HG03521 (cell line): ENCODE measurements around the gene WDR35.
"Not testable (repeated sequence)": the region's sequence is repeated elsewhere in the genome, so short reads cannot be mapped to it uniquely, and the experiment has no call there.

Source experiments
- ATAC-seq: cut with Tn5 transposase; IDR thresholded peaks from one replicate; pipeline ENCODE4 v1.9.1; 2021; ENCODE audit warnings: mild to moderate bottlenecking, moderate library complexity; ENCODE audit not compliant: unreplicated experiment

The WDR35 gene

DNA sequence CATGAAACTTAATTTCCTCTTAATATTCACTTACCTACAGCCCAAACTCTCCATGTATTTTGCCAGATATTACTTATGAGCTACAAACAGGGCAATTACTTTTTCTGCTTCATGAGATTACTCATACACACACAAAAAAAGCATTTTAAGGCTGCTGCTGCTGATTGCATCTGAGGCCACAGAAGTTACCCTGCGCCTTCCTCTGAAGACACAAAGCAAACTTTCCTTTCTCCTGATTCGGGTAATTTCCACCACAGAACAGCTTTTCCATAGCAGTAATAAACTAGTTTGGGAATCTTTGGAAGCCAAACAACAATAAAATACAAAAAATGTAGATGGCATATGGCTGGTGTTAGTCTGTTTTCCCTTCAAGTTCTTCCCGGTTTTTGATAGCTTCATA lies 94.4 kb downstream of the WDR35 start:
- ATAC-seq: no peak

DNA sequence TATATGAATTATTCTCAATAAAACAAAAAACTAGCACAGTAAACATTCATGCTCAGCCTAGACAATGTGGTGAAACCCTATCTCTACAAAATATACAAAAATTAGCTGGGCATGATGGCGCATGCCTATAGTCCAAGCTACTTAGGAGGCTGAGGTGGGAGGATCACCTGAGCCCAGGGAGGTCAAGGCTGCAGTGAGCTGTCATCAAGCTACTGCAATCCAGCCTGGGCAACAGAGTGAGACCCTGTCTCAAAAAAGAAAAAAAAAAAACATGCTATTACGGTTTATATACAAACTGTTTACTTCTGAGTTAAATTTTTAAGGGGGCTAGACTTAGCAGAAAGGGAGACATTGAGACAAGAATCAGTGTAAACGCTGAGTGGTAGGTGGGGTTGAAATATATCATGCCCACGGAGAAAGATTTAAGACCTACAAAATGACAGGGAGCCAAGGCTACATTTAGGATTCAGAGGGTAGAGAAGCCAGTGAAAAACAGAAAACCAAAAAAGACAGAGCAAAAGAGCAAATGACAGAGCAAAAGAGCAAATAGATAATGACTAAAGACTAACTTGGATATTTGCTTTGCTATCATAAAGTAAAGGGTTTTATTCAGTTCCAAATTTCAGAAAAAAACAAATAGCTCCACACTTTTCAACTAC lies 95.6 kb downstream of the WDR35 start:
- ATAC-seq: peak; percentile 7

DNA sequence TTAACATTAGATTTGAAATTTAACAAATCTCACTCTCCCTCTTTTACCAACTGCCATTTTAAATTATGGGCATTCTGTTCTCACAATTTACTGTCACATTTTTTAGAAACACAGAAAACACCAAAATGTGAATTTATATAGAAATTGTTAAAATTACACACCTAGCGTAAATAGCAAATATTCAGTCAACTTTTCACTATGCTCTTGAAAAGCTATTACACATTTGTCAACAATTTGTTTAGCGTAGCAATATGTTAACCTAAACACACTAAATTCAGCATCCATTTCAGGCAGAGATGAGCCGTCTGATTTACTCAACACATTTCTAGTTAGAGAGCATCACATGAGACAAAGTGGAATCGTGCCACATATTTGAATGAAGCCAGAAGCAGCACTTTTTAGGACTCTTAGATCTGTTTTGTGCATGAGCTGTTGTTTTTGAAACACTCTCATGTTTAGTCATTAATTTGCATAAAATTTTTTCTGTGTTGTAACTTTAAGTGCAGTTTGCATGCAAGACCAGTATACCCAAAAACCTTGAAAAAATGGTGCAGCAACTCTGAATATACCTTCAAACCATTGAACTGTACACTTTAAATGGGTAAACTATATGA lies 96.3 kb downstream of the WDR35 start:
- ATAC-seq: peak; percentile 79

DNA sequence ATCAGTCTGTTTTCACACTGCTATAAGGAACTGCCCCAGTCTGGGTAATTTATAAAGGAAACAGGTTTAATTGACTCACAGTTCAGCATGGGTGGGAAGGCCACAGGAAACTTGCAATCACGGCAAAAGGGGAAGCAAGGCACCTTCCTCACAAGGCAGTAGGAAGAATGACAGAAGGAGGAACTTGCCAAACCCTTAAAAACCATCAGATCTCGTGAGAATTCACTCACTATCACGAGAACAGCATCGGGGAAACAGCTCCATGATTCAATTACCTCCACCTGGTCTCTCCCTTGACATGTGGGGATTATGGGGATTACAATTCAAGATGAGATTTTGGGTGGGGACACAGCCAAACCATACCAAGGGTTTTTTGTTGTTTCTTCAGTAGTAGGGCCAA lies 97.9 kb downstream of the WDR35 start:
- ATAC-seq: not testable (repeated sequence)

DNA sequence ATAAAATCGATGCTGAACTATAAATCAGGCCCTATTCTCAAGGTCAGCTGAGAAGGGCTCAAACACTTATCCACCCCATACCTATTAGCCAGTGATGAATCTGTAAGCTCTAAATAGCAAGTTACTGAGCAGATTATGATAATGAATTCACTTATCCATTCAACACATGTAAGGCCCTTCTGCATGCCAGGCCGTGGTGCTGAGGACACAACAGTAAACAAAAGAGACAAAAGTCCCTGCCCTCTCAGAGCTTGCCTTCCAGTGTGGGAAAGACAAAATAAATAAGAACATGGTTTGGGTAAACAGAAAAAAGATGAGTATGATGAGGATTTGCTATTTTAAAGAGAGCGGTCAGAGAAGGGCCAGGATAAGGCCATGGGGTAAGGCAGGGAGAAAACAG lies 99.8 kb downstream of the WDR35 start:
- no peak for ATAC-seq

DNA sequence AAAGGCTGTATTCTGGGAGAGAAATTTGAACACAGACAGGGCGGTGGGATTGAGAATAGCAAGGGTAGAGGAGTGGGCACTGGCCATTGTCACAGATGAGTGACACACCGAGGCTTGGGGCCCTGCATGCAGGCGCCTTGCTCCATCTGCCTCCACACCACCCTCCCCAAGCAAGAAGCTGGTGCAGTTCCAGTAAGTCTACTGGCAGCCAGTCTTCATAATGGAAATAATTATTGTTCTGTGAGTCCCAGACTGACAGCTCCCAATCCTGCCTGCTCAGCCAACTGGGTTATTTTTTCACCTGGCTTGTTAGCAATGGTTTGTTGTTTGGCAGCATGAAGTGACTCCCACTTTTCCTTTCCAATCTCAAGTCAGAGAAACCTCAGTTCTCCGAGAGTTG lies 101.1 kb downstream of the WDR35 start:
- no peak for ATAC-seq

DNA sequence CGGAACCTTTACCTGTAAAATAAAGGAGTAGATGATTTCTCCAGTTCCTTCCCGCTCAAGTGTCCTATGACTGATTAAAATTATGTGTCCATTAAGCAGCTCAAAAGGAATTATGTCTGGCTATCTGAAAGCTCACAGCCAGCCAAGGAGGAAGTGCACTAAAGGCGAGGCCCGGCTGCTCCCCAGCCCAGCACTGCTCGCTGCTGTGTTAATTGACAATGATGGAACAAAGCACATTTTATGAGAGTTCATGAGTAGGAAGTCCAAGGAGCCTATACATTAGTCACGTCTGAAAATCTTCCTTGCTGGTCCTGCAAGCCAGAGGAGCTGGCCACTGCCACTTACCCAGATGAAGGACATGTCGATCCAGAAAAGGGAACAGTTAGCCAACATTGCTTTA lies 102.4 kb downstream of the WDR35 start:
- ATAC-seq: no peak

DNA sequence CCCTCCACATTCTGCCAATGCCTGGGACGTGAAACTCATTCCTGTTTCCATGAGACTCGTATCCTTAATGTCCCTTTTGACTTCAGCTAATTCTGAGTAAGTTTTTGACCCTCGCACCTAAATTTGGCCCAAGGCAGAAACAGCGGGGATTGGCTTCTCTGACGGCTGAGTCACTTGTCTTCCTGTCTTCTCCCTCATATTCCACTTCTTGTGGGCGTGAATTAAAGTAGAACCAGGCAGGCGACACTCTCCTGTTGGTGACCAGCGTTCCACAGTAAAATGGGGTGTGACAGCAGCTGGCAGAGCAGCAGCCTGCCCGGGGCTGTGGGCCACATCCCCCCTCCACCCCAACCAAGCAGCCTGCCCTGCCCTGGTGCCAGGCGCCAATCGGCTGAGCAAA lies 103.6 kb downstream of the WDR35 start:
- ATAC-seq: no peak

DNA sequence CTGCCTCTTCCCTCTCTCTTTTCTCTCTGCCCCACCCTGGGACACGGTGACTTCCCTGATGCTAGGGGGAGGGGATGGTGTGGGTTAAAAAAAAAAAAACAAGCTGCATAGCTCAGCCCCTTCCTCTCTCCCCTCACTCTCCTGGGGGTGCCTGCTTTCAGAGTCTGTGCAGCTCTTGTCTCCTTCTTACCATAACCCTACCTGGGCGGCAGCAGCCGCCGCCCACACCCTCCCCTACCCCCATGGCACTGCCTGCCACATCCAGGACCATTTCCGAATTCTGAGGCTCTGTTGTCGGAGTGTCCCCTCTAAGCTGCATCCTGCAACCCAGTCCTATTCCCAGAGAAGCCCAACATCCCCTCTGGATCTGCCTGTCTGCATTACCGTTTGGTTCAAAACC lies 104.1 kb downstream of the WDR35 start:
- ATAC-seq: no peak

DNA sequence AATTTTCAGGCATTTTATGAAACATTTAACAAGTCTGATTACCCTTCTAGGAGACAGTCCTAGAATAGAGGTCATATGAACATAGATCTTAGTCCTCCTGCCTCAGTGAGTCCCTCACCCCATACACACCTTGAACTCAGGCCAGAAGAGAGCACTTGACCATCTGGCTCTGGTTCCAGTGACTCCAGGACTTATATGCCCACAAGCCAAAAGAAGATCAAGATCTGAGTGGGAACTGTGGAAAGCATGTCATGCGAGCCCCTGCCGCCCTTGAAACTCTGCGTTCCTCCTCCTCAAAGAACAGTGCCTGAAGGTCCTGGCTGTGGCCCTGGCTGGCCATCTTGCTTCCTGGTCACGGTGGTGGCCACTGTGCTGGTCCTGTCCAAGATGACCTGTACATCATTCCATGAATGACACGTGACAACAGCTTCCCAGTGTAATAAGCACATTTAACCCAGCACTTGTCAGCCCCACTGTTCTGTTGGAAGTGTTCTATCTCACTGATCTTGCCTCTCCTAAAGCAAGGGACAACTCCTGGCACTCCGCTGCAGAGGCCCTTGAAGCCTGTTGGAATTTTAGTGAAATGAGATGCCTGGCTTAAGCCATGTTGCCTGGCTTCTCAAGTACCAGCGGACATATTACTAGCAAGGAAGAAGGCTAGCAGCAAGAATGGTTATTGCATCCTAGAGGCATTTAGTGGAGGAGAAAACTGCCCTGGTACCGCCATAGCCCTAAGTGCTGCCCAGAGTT lies 105.8 kb downstream of the WDR35 start:
- no peak for ATAC-seq

DNA sequence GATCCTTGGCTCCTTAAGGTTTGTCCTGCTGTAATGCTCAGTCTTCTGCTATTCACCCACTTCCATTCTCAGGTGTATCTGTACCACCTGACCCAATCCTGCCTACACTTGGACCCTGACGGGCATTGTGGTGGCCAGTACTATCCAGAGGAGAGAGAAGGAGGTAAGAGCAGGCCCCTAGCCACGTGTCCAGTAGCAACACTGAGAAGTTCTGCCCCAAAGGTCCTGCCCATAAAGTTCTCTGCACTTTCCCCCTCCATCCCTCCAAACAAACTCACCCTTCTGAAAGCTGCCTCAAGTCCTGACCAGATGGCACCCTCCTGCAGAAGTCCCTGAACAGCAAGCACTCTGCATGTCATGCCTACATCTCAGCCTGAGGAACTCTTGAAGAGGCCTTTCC lies 106.4 kb downstream of the WDR35 start:
- no peak for ATAC-seq

DNA sequence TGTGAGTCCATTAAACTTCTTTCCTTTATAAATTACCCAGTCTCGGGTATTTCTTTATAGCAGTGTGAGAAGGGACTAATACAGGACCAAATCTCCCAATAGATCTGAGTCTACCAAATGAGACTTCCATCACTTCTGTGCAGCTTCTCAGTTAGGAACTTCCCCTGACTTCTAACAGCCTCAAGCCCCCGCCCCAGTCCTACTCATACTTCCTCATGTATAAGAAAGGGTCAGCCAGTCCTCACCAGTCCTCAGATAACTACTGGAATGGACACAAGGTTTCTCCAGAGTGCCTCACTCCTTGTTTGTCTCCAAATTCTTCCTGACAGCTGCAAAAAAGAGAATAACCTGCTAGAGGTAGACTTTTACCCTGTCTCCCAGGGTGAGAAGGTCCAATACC lies 107.6 kb downstream of the WDR35 start:
- ATAC-seq: no peak

DNA sequence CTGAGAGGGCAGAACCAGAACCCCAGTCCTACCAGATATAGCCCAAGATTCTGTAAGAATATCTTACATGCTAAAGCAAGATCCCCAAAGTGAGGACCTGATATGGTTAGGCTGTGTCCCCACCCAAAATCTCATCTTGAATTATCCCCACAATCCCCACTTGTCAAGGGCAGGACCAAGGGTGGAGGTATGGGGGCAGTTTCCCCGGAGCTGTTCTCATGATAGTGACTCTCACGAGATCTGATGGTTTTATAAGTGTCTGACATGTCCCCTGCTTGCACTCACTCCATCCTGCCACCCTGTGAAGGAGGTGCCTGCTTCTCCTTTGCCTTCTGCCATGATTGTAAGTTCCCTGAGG lies 108.0 kb downstream of the WDR35 start:
- no peak for ATAC-seq

DNA sequence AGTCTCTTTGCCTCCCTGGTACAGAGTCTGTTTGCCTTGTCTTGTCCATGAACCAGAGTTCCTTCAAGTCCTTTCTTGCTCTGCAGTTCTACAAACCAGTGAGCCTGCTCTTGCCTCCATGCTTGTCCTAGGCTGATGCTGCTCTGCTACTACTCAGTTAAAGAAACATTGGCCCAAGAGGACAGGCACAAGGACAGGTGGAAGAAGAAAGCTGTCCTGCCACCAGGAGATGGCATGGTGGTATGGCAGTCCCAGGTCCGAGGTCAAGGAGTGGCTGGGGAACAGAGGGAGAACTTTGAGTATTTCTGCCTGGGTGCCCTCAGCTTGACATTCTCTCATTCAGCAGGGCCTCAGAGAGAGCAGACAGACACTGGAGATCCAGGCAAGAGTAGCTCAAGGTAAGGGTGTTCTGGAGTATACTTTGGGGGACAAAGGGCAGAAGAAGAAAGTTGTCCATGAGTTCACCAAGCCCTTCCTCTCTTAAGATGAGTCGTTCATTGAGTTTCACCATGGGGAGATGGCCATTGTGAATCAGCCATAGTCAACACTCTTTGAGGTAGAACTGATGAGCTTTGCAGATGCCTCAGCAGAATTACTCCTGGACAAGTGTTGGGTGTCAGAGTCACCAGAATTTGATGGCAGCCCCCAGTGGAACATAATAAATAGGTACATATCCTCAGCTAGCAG lies 108.5 kb downstream of the WDR35 start:
- no peak for ATAC-seq

DNA sequence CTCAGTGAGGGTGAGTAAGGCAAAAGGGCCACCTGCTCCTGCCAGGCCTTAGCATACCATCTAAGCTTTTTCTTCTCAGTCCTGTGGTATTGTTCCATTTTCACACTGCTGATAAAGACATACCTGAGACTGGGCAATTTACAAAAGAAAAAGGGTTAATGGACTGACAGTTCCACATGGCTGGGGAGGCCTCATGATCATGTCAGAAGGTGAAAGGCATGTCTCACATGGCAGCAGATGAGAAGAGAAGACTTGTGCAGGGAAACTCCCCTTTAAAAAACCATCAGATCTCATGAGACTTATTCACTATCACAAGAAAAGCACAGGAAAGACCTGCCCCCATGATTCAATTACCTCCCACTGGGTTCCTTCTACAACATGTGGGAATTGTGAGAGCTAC lies 109.7 kb downstream of the WDR35 start:
- ATAC-seq: not testable (repeated sequence)

DNA sequence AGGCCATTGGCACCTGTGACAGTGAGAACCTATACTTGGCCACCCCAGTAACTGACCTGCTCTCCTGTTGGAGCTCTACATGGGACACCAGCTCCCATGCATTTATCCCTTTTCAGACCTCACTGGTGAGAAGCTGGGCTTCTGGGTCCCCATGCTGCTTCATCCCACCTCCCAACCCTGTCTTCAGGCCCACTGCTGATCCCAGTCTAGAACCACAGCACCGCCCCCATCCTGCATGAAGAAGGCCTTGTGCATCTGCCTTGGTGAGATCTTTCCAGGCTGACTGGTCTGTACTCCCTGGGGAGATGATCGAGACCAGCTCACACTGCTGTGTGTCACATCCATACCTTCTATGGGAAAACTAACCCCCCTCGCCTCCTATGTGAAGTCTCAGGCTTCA lies 110.8 kb downstream of the WDR35 start:
- no peak for ATAC-seq

DNA sequence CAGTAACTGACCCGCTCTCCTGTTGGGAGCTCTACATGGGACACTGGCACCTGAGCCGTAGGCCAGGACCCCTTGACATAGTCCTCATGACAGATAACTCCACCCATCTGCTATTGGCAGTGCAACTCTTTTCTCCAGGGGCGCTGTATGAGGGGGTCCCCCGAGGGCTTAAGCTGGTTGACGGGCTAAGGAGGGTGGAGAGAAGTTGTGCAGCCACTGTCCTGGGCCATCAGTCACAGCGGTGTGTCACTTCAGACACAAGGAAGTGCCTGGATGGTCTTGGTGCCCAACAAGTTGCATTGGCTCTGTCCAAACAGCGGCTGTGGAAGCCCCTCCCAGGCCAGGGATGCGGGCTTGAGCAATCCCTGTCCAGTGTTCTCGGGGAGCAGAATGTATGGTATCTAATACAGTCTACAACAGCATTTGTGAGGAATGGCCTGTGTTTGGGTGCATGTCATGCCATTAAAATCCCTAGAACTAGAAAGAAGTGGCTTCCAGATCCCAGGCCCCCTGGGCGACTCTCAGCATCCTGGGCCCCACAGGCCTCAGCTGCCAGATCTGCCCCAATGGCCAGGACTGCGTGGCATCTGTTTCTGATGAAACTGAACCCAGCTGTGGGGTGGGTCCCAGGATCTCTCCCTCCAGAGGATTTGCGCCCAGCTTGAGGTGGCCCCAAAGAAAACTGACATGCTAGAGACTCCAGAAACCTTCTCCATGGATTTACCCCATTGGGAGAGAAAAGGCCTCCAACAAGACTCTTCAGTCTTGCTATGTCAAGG lies 111.4 kb downstream of the WDR35 start:
- ATAC-seq: no peak

DNA sequence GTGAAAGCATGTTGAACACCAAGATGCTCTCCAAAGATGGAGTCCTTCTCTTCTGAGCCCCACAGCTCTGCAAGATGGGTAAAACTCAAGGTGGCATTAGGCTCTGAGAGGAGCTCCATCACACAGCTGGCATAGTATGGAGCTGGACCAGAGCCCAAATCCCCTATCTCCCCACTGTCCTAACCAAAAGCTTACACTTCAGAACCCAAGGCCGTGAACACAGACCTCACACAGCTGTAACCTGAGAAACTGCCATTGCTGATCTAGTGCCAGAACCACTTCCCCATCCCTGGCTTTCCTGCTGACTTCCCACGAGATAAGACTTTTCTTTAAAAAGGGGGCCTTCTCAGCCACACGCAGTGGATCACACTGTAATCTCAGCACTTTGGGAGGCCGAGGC lies 113.2 kb downstream of the WDR35 start:
- ATAC-seq: no peak

DNA sequence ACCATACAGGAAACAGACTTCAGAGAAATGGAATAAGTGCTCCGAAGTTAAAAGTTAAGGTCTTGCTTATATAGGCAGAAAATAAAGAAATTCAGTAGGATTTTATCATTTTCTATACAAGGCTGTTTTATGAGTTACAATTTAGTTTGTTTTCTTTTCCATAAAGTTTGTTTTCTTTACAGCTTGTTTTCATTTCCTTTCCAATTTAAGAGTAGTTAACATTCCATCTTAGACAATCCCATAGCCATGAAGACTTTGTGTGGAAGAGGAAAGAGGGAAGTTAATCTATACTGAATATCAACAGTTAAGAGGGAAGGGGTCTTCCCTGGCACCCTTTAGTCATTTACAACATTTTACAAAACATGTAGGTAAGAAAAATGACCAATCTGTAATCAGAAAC lies 114.6 kb downstream of the WDR35 start:
- ATAC-seq: no peak

DNA sequence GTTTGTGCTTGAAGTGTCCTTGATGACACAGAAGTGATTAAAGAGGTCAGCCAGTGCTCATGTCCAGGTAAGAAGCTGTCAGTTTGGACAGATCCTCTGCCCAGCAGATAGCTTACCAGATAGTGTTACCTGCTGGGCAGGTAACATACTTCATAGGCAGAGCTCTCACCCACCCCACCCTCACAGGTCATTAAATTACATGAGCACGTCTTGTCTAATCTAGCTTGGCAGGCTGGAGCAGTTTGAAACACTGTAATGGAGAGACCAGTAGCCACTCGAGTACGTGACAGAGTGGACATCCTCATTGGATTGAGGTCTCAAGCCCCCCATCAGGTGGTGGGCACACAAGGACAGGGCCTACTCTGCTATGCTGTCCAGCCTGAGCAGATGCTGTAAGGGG lies 115.2 kb downstream of the WDR35 start:
- ATAC-seq: no peak

DNA sequence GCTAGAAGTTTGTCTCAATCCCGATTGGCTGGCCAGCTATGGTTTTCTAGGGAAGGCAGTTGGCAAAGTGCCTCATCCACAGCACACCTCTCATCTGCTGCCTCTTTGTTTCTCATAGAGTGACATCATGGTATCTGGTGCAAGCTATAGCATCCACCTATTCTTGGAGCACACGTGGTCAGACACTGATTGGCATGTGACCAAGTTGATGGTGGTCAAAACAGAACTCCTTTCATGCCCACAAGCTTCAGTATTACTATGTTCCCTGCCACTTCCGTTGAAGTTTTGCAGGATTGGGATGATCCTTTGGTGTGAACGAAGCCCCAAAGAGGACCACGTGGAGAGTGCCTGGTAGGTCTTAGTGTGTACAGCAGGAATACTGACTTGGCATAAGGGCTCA lies 116.9 kb downstream of the WDR35 start:
- no peak for ATAC-seq
